Gastroesophageal sphincter (tissue), 4 donors: ENCODE data around the gene SLC39A2. TPM values are rescaled to one million over a fixed set of nuclear protein-coding genes. Genes with fewer than 3 reads are reported as not detected.
A peak's percentile ranks its signal among the peaks of the same experiment; 100 is the strongest.

Experiments used
- ATAC-seq: fragments of 150-250 bp; one replicate; pipeline ENCODE4 v1.9.1; 2016; ENCODE audit warnings: mild to moderate bottlenecking, moderate library complexity
- H3K27ac ChIP-seq, 4 donors: fragments of 200-600 bp; sonication (generic) in 3 of 4; 1 replicate in 3 of 4; 2 replicates in 1 of 4; pipeline ENCODE4 v1.5.1; 2016 to 2019
- H3K27me3 ChIP-seq: fragments of 200-600 bp; sonication (generic); one replicate; pipeline ENCODE4 v1.5.1; 2019
- H3K36me3 ChIP-seq, 2 donors: fragments of 200-600 bp; sonication (generic); one replicate each; pipeline ENCODE4 v1.5.1; 2019; ENCODE audit warnings: control low read depth in 1 of 2
- H3K4me1 ChIP-seq, 3 donors: fragments of 200-600 bp; sonication (generic); 1 replicate in 2 of 3; 2 replicates in 1 of 3; pipeline ENCODE4 v1.5.1; 2016 to 2019; ENCODE audit warnings: control low read depth in 2 of 3
- H3K4me3 ChIP-seq, 2 donors: fragments of 200-600 bp; sonication (generic); one replicate each; pipeline ENCODE4 v1.5.1; 2019; ENCODE audit warnings: mild to moderate bottlenecking in 1 of 2, moderate library complexity in 1 of 2
- H3K9me3 ChIP-seq, 3 donors: fragments of 200-600 bp; sonication (generic); one replicate each; pipeline ENCODE4 v1.5.1; 2017 to 2019; ENCODE audit warnings: control low read depth in 2 of 3
- EP300 ChIP-seq: sonication (generic); formaldehyde crosslinking; IDR thresholded peaks from one replicate; pipeline ENCODE4 v1.6.1; 2017; ENCODE audit warnings: antibody characterized with exemption, mild to moderate bottlenecking
- POLR2A ChIP-seq, 2 donors: fragments of 450-650 bp; IDR thresholded peaks; one replicate each; pipeline ENCODE4 v1.6.1; 2017; ENCODE audit warnings: antibody characterized with exemption in 2 of 2, mild to moderate bottlenecking in 2 of 2, moderate library complexity in 1 of 2
- POLR2AphosphoS5 ChIP-seq: sonication (generic); formaldehyde crosslinking; IDR thresholded peaks from one replicate; pipeline ENCODE4 v1.6.1; 2017; ENCODE audit warnings: antibody characterized with exemption
- whole genome bisulfite sequencing, 2 donors: methylation state at CpG; one replicate each; pipeline ENCODE4 v1.1.5; 2018; ENCODE audit warnings: low coverage in 1 of 2; 5-methylcytosine and 5-hydroxymethylcytosine counted together
- total RNA-seq, 4 donors: library from RNA; depleted of rRNA; stranded (reverse); fragments of >200 nt; gene quantifications; one replicate each; pipeline ENCODE4 v1.1.0, GENCODE V29; 2016
- TF ChIP-seq, protein P1 (sequence below), 4 experiments: fragments of 200-600 bp in 2 of 4; fragments of 450-650 bp in 2 of 4; sonication (generic) in 1 of 4; IDR thresholded peaks; one replicate each; pipeline ENCODE4 v1.5.1; 2017 to 2019; ENCODE audit warnings: antibody characterized with exemption in 4 of 4, mild to moderate bottlenecking in 2 of 4, moderate library complexity in 2 of 4

SLC39A2 gene
- total RNA-seq, 4 donors from 2014 or later = 0.59 TPM; not detected in 3

GRCh38 chr14:21025371-21026273 is 26.5 kb downstream of the SLC39A2 start:
- Histone ChIP-seq H3K27ac (peak overlapping the region; percentile 78 to 95 (median 92)), H3K4me1 (peaks cover 0 to 60% (median 17%) of the 10 kb centered on the region in 3 donors), H3K4me3 (peak overlapping the region; percentile 74 to 77), H3K36me3 (peaks cover 0 to 19% of the 10 kb centered on the region in 2 donors), H3K9me3 (no peaks in the 10 kb centered on the region), H3K27me3 (no peaks in the 10 kb centered on the region)
- peak; percentile 71 for ATAC-seq
- TF ChIP-seq EP300 = no peak
- TF ChIP-seq, protein P1, sequence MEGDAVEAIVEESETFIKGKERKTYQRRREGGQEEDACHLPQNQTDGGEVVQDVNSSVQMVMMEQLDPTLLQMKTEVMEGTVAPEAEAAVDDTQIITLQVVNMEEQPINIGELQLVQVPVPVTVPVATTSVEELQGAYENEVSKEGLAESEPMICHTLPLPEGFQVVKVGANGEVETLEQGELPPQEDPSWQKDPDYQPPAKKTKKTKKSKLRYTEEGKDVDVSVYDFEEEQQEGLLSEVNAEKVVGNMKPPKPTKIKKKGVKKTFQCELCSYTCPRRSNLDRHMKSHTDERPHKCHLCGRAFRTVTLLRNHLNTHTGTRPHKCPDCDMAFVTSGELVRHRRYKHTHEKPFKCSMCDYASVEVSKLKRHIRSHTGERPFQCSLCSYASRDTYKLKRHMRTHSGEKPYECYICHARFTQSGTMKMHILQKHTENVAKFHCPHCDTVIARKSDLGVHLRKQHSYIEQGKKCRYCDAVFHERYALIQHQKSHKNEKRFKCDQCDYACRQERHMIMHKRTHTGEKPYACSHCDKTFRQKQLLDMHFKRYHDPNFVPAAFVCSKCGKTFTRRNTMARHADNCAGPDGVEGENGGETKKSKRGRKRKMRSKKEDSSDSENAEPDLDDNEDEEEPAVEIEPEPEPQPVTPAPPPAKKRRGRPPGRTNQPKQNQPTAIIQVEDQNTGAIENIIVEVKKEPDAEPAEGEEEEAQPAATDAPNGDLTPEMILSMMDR (IDR thresholded peaks at IDR 0.05) = no peak
- peak; percentile 3 for TF ChIP-seq POLR2AphosphoS5
- TF ChIP-seq POLR2A (IDR thresholded peaks at IDR 0.05) = peak; percentile 19 to 21
- 18% methylated on average over 2 of the region's 58 CpGs; no CpG with 5 or more reads in 1 of the 2 donors for WGBS, 2 donors

DNA sequence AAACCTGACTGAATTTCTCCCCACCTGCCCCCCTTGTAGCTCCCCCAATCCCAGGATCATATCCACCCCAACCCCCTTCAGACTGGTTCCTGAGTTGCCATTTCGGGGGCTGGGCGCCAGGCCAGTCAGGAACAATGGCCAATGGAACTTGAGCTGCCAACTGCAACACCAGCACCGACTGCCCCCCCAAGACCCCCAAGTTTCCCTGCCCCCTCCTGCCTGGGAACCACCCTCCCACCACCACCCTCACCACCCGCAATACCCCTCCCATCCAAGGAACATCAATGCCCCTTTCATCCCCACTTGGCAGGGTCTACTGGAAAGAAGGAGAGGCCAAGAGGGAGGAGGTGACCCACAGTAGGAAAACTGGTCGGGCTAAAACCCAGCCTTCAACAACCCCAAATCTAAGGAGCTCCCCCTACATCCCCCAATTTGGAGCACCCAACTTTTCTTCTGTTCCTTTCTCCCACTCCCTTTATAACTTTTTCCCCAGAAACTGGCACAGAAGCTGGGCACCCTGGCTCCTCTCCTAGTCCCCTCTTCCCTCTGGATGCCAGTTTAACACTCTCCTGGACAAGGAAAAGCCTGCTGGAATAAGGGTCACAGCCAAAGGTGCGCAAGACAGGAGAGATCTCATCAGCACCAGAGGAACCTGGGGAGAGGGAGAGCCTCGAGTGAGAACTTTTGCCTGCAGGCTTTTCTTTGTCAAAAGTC is 27.3 kb downstream of the SLC39A2 start:
- Histone ChIP-seq H3K9me3 (no peaks in the 10 kb centered on the region), H3K4me3 (peak overlapping the region in 1 of 2 donors; percentile 74), H3K4me1 (peaks cover 0 to 51% (median 17%) of the 10 kb centered on the region in 3 donors), H3K27me3 (no peaks in the 10 kb centered on the region), H3K27ac (peak overlapping the region; percentile 78 to 95 (median 92)), H3K36me3 (peaks cover 0 to 11% of the 10 kb centered on the region in 2 donors)
- WGBS, 2 donors = 39% methylated on average over 2 of the region's 7 CpGs; no CpG with 5 or more reads in 1 of the 2 donors
- ATAC-seq = no peak
- no peak for TF ChIP-seq EP300
- no peak for TF ChIP-seq POLR2AphosphoS5
- TF ChIP-seq, protein P1 (IDR thresholded peaks at IDR 0.05) = no peak
- no peak for TF ChIP-seq POLR2A (IDR thresholded peaks at IDR 0.05)

DNA sequence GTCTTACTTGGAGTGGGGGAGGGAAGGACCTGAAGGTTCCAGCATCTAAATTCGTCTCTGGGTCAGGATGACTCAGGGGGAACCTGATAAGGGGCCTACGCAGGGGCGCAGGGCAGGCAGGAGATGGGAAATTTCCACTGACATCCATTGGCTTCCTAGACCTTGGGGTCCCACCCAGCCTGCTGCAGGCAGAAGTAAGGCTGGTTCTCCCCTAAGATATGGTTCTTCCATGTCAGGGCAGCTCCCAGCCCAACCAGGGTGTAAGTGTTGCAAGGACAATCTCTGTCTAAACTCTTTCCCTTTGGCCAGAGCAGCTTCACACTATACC is 27.9 kb downstream of the SLC39A2 start:
- Histone ChIP-seq H3K4me1 (peaks cover 0 to 46% (median 17%) of the 10 kb centered on the region in 3 donors), H3K27ac (peak overlapping the region in 3 of 4 donors; percentile 91 to 95 (median 94)), H3K9me3 (no peaks in the 10 kb centered on the region), H3K4me3 (no peak overlapping the region), H3K36me3 (peaks cover 0 to 5% of the 10 kb centered on the region in 2 donors), H3K27me3 (no peaks in the 10 kb centered on the region)
- TF ChIP-seq, protein P1 (IDR thresholded peaks at IDR 0.05) = no peak
- TF ChIP-seq POLR2AphosphoS5 = no peak
- TF ChIP-seq EP300 = no peak
- no peak for TF ChIP-seq POLR2A (IDR thresholded peaks at IDR 0.05)
- 42% methylated on average over 3 of the region's 3 CpGs; no CpG with 5 or more reads in 1 of the 2 donors for WGBS, 2 donors
- no peak for ATAC-seq

GRCh38 chr14:21029917-21030316 is 30.8 kb downstream of the SLC39A2 start, which contains the start of gene TPPP2:
Gene TPPP2 (plus strand): TSS chr14:21030217. CDS start chr14:21030582, 365 bp downstream.
- Histone ChIP-seq H3K9me3 (no peaks in the 10 kb centered on the region), H3K27ac (no peak within 1 kb of the TSS), H3K4me3 (no peak within 1 kb of the TSS), H3K27me3 (no peaks in the 10 kb centered on the region), H3K36me3 (no peaks in the 10 kb centered on the region), H3K4me1 (peaks cover 0 to 22% (median 5%) of the 10 kb centered on the region in 3 donors)
- TF ChIP-seq EP300 = no peak
- TF ChIP-seq POLR2A (IDR thresholded peaks at IDR 0.05) = no peak
- TF ChIP-seq POLR2AphosphoS5 = no peak
- TF ChIP-seq, protein P1 (IDR thresholded peaks at IDR 0.05) = no peak
- 81 to 100% methylated on average over 1 to 5 of the region's 5 CpGs for WGBS, 2 donors
- no peak for ATAC-seq
